Right lobe of liver (tissue), 4 donors: ENCODE results near the gene PPP1R37.

Source experiments
- POLR2A ChIP-seq: fragments of 450-650 bp; IDR thresholded peaks from one replicate; pipeline ENCODE4 v1.6.1; 2017; ENCODE audit warnings: antibody characterized with exemption, mild to moderate bottlenecking
- TF ChIP-seq, protein P1 (sequence below), 4 donors: fragments of 200-600 bp in 3 of 4; fragments of 450-650 bp in 1 of 4; IDR thresholded peaks; one replicate each; pipeline versions ENCODE4 v1.5.1 to v1.8.0; 2016 to 2022; ENCODE audit warnings: antibody characterized with exemption in 4 of 4, mild to moderate bottlenecking in 2 of 4
- donor health status: DM: no; HTN: no; CAD: no.
- donor health status: DM: no; HTN: no; CAD: no.
- donor health status: DM: no; HTN: yes; CAD: no.

GRCh38 chr19:45047188-45047797 lies 45.7 kb upstream of the PPP1R37 start:
- TF ChIP-seq, protein P1, sequence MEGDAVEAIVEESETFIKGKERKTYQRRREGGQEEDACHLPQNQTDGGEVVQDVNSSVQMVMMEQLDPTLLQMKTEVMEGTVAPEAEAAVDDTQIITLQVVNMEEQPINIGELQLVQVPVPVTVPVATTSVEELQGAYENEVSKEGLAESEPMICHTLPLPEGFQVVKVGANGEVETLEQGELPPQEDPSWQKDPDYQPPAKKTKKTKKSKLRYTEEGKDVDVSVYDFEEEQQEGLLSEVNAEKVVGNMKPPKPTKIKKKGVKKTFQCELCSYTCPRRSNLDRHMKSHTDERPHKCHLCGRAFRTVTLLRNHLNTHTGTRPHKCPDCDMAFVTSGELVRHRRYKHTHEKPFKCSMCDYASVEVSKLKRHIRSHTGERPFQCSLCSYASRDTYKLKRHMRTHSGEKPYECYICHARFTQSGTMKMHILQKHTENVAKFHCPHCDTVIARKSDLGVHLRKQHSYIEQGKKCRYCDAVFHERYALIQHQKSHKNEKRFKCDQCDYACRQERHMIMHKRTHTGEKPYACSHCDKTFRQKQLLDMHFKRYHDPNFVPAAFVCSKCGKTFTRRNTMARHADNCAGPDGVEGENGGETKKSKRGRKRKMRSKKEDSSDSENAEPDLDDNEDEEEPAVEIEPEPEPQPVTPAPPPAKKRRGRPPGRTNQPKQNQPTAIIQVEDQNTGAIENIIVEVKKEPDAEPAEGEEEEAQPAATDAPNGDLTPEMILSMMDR (IDR thresholded peaks at IDR 0.05), result no peak
- TF ChIP-seq POLR2A, result no peak
